Stimulated activated CD4-positive, alpha-beta T cell treated with anti-CD3 and anti-CD28 coated beads, Interleukin-15, amount 100 ng/mL, for 48 hours (primary cell): Measurements from ENCODE around the gene GLMN.

Experiments
- DNase-seq, 2 donors: peaks; one replicate each; pipeline ENCODE4 v3.0.0-alpha.2; 2020; ENCODE audit warnings: low read depth in 2 of 2

GLMN gene, protein sequence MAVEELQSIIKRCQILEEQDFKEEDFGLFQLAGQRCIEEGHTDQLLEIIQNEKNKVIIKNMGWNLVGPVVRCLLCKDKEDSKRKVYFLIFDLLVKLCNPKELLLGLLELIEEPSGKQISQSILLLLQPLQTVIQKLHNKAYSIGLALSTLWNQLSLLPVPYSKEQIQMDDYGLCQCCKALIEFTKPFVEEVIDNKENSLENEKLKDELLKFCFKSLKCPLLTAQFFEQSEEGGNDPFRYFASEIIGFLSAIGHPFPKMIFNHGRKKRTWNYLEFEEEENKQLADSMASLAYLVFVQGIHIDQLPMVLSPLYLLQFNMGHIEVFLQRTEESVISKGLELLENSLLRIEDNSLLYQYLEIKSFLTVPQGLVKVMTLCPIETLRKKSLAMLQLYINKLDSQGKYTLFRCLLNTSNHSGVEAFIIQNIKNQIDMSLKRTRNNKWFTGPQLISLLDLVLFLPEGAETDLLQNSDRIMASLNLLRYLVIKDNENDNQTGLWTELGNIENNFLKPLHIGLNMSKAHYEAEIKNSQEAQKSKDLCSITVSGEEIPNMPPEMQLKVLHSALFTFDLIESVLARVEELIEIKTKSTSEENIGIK

DNA sequence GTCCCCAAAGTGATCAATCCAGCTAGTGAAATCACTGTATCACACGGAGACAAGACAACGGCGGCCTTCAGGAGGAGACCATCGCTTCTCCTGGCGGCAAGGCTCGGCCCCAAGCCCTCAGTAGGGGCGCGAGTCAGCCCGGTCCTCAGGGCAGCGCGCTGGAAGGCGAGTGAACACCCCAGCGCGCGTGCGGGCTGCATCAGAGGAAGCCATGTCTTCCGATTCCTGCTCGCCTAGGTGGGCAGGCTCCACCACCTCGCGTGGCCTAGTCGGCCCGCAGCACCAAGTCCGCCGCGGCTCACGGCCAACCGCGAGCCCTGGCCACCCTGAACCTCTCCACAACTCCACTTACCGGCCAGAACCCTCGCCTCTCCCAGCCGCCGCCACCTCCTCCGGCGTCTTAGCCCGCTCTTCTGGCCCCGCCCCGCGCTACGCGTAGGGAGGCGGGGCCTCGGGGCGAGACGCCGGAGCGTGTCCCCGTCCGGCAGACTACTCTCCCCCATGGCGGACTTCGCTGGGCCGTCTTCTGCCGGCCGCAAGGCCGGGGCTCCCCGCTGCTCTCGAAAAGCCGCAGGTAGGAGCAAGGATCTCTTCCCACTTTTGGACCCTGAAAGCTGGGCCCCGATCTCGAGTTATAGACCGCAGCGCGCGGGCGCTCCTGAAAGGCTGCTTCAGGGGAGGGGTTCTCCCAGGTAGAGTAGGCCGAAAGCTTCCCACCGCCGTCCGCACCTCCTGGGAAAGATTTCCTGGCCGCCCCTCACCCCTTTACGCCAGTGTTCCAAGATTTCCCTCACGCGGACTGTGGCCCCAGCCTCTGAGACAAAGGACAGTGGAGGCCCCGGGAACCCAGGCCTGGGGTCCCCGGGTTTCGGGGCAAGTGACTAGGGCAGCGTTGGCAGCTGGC lies at the start of gene GLMN, which contains the start of gene RPAP2:
Gene GLMN, minus strand, starts transcription at position 415 of the 904 bp plus-strand sequence. CDS start 988 bp downstream, outside the sequence.
Gene RPAP2, plus strand, starts transcription at position 487 of the 904 bp plus-strand sequence. Its CDS starts 15 bp downstream, at position 502.
- DNase-seq = peak; percentile 41 to 65

DNA sequence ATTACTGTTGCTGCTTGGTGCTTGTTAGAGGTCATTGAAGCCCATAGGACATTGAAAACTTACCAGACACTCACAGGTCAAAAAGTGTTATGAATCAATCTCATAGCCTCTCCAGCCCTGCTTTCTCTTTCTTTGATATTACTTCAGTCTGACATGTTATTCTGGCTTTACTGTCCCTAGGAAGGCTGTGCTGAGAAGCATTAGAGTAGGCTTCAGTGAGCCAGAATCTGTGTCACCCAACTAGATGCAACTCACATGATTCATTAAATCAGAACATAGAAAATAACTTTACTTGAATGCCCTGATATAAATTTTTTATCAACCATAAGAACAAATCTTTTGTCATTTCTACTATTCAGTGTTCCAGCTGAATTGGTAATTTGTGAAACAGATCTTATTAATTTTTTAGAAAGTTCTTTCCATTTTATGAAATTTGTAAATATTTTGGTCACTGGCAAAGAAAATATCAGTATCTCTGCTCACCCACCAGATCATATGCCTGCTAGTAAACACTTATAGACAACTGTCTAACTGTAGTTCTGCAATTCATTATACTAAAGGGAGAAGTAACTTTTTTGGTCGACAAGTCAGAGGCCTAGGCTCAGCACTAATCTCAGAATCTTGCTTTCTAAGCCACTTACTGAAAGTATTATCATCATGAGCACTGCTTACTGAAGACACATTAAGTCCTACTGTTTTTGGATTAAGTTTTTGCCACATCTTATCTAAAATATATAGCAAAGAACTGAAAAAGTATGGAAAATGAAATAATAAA lies 48.3 kb upstream of the GLMN start:
- DNase-seq = no peak

DNA sequence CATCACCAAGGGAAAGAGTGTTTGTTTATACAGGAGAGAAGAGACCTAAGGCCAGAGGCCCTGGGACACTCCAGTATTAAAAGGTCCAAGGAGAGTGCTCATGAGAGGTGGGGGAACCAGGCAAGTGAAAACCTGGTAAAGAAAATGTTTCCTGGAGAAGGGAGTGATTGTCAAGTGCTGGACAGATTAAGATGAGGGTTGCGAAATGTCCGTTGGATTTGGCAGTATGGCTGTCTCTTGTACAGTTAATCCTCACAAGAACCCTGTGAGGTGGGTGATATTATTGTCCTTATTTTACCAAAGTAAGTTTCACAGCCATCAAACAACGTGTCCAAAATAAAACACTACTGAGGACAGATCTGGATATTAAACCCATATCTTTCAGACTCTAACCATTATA lies 44.3 kb upstream of the GLMN start:
- DNase-seq = no peak

DNA sequence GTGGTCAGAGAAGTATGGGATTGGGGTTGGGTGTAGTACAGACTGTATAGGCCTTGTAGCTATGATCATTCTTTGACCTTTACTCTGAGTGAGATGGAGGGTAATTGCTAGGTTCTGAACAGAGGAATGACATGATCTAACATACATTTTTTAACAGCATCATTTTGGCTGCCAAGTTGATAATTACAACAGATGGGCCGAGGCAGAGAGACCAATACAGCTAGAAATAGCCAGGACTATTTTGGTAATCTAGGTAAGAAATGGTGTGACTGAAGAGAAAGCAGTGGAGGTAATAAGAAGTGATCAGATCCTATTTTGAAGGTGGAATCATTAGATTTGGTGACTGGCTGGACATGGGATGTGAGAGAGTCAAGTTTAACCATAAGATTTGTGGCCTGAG lies 43.6 kb upstream of the GLMN start:
- no peak for DNase-seq

DNA sequence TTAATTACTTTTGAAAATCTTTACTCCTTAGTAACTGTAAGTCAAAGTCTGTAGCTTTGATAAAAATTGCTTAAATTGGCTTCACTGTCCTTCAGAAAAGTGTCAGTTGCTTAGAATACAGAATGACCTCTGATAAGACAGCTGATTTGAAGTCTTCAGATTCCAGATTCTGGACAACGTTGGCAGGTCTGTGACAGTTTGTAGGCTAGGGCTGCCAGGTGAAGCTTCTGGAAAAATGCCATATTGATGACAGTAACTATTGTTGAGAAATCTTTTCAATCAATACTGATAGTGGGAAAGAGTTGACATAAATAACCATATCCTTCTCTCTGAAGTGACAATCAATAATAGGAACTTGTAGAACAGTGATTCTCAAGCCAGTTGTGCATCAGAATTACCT lies 41.4 kb upstream of the GLMN start:
- DNase-seq = no peak

DNA sequence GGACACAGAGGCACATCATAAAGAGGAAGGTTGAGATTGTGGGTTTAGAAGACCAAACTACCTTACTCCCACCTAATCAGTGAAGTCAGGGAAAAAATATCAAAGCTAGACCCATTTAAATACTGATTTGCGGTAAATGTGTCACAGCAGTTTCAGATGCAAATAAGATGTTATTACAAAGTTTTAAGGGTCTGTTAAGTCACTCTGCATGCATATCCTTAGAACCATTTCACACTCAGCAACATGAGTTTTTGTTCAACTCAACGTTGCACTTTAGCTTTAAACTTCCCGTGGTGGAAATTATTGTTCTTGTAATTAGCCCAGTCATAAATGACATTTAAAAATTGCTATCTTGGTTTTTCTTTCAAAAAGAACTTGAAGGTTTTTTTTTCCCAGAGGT lies 34.9 kb upstream of the GLMN start:
- DNase-seq = no peak

DNA sequence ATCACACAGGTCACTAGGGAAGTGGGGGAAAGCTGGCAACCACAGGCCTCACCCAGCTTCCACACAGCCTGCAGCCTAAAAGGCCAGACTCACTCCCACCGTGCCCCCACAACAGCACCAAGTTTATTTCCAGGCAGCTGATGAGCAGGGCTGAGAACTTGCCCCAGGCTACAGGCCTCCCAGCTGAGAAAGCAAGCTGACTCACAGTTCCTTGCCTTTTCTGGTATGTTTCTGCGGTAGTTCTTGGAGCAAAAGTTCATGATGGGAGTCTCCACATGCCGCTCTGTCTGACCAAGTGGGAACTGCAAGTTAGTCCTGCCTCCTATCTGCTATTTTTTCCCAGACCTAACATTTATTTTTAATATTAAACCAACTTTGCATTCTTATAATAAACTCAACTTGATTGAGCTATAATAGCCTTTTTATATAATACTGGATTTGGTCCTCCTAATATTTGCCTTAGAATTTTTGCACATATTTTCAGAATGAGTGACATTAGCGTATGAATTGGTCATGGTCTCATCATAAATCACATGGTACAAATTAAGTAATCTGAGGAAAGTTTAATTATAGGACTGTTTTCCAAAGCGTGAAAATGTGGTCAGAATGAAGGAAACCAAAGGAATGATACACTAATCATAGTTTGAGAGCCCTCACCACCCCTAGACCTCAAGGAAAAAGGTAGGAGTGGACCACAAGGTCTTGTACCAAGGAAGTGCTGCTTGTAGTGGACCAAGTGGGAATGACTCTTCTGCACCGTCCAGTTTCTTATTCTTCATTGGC lies 30.8 kb upstream of the GLMN start:
- no peak for DNase-seq

DNA sequence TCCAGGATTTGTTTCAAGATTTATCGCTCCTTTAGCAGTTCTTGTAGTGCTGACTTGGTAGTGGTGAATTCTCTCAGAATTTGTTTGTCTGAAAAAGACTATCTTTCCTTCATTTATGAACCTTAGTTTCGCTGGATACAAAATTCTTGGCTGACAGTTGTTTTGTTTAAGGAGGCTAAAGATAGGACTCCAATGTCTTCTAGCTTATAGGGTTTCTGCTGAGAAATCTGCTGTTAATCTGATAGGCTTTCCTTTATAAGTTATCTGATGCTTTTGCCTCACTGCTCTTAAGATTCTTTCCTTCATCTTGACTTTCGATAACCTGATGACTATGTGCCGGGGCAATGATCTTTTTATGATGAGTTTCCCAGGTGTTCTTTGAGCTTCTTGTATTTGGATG lies 29.0 kb upstream of the GLMN start:
- DNase-seq = no peak

DNA sequence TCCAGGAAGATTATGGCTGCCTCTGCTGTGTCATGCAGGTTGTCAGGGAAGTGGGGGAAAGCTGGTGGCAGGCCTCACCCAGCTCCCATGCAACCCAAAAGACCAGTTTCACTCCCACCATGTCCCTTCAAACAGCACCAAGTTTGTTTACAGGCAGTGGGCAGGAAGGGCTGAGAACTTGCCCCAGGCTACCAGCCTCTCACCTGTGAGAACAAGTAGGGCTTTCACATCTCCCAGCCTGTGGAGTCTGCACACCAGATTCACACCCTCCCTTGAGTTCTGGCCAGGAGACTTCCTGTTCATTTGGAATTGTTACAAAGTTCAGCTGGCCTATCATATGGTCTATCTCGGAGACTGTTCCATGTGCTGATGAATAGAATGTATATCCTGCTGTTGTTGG lies 27.9 kb upstream of the GLMN start:
- no peak for DNase-seq

DNA sequence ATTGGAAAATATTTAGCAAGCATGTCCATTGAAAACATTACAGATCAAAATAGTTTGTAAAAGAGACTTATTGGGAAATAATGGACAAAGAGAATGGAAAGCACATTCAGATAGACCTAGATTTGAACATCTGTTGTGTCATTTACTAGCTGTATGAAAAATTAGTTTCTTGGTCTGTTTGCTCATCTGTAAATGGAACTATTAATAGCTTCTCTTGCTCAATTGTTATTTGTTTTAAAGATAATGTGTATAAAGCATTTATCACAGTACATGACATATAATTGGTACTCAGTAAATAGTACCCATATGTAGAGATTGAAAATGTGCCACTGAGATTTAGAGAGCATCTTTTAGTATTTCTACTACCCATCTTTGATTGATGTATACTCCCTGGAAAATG lies 26.0 kb upstream of the GLMN start:
- DNase-seq = no peak

DNA sequence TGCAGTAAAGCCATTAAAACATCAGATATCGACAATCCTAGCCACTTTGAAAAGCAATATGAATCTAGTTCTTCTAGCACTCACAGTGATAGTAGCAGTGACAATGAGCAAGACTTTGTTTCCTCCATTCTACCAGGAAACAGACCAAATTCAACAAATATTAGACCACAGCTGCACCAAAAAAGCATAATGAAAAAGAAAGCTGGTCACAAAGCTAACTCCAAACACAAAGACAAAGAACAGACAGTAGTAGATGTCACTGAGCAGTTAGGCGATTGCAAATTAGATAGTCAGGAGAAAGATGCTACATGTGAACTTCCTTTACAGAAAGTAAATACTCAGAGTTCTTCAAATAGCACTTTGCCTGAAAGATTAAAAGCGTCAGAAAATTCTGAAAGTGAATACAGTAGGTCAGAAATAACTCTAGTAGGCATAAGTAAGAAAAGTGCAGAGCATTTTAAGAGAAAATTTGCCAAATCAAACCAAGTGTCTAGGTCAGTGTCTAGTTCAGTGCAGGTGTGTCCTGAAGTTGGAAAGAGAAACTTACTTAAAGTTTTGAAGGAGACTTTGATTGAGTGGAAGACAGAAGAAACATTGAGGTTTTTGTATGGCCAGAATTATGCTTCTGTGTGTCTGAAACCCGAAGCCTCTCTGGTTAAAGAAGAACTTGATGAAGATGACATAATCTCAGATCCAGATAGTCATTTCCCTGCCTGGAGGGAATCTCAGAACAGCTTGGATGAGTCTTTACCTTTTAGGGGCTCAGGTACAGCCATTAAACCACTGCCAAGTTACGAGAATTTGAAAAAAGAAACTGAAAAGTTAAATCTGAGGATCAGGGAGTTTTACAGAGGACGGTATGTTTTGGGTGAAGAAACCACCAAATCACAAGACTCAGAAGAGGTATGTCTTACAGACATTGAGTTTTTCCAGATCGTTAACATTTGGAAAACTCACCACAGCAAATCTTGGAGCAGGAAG lies 25.0 kb upstream of the GLMN start:
- no peak for DNase-seq

DNA sequence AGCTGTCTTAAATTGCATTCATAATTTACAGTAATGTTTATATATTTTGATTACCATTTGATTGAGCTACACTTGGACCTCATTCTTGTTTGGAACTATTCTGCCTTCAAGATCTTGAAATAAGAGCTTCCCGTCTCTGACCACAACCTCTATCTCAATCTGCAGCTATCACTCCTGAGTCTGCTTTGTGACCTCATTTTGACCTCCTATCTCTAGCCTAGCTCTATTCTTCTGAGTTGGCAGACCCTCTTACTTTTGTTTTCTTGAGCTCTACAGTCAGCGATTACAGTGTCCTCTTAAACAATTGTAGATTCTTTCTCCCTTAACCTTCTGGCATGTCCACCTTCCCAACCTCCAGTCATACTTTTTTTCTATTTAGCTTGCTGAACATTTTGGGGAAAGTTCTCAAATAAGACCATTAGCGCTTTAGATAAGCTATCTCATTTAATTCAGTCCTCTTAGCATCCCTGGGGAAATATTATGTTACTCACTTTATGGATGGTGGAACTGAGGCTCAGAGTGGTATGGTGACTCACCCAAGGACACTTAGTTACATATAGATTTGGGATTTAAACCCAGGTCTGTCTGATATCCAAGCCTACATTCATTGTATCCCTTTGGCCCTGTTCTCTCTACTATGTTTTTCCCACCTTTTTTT lies 19.2 kb upstream of the GLMN start:
- no peak for DNase-seq

DNA sequence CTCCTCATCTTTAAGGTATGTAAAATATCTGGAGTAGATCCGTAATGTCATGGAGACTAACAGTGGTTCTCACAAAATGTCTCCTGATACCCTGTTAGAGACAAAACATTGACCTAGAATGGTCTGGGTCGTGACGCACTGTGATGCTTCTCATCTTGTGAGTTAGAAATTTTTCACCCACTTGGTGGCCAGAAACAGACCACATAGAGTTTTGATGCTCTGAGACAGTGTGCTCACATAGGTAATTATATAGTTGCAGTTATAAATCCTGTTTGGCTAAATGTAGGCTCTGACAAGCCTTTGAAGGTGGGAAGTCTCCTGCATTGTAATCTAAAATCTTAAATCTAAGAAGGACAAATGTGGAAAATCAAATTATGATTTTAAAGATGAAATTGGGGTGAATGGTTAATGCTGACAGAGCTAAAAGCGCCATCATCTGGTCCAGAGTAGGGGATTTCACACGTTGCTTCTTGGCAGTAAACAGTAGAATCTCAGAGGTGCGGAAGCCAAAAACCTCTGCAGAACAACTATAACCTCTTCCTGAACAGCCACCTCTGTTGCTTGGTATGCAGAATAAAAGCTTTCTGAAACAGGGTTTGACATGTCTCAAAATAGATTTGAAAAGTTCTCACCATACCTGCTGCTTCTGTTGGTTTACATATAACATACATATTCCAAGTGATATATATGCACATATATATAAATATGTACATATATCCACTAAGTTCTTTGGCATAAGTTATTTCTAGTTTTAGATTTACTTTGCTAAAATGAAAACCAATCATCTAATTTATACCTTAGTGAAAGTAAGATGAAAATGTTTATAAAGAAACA lies 17.2 kb upstream of the GLMN start:
- DNase-seq = peak in 1 of 2 donors; percentile 30

DNA sequence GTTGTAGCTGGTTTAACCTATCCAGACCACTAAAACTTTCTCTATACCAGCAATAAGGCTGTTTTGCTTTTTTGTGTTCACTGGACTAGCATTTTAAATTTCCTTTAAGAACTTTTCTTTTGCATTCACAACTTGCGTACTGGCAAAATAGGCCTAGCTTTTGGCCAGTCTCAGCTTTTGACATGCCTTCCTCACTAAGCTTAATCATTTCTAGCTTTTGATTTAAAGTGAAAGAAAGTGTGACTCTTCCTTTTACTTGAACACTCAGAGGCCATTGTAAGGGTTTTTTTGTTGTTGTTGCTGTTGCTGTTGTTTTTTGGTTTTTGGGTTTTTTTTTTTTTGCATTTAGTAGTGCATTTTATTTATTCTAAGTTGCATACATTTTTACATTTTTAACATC lies 15.2 kb upstream of the GLMN start:
- DNase-seq = no peak

DNA sequence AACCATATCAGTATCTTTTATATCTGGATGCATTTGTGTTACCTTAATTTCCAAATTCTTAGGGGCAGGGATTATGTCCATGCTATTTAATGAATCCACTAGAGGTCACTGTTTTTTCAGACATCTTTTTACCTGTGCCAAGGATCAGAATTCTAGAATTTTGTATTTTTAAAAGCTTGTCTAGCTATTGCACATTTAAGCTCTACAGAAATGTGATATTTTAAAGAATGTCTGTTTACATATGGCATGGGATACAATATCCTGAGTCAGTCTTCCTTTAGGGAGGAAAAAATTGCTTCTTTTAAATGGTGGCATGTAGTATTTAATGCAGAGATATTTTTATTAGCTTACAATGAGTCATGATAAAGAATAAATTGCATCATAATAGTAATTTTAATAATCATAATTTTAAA lies 11.4 kb upstream of the GLMN start:
- DNase-seq = no peak

DNA sequence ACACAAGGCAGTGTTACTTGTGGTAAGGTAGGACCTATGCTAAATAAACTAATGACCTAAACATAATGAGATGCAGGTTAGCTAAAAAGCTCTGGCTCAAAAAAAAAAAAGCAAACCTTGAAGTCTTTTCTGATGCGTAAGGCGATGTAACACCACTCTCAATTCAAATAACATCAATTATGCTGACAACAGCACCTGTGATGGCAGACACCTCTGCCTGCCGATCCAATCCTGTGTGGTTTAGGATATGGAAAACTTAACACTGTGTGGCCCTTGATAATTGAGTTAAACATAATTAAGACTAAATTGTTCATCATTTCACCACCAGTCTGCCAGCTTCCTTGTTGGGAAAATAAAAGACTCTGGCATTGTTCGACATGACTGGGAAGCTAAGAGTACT lies 9.2 kb upstream of the GLMN start:
- DNase-seq = no peak

DNA sequence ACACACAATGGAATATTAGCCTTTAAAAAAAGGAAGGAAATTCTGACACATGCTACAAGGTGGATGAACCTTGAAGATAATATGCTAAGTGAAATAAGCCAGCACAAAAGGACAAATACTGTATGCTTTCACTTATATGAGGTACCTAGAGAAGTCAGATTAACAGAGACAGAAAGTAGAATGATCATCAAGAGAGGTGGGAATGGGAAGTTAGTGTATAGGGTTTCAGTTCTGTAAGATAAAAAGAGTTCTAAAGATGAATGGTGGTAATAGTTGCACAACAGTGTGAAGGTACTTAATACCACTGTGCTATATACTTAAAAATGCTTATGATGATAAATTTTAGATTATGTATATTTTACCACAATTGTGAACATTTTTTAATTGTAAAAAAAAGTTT lies 7.2 kb upstream of the GLMN start:
- DNase-seq = no peak

DNA sequence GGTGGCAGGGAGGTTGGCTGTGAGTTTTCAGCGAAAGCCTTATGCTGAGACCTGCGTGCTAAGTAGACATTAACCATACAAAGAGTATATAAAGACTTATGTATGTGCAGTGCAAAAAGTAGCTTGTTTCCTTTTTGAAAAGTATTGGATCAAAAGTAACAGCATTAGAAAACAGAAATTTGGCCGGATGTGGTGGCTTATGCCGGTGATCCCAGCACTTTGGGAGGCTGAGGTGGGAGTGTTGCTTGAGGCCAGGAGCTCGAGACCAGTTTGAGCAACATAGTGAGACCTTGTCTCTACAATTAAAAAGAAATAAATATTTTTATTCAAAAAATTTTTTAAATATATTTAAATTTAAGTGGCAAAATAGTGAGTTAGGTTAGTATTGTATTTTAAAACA lies 2.2 kb upstream of the GLMN start:
- no peak for DNase-seq
